ENCODE measurements around the gene TYW5. TPM values are rescaled to one million over a fixed set of nuclear protein-coding genes. Genes with fewer than 3 reads are reported as not detected.
A peak's percentile ranks its signal among the peaks of the same experiment; 100 is the strongest.

The TYW5 gene
- total and polyA plus RNA-seq, 8 donors: 2.0 to 4.9 (median 2.5) TPM

DNA sequence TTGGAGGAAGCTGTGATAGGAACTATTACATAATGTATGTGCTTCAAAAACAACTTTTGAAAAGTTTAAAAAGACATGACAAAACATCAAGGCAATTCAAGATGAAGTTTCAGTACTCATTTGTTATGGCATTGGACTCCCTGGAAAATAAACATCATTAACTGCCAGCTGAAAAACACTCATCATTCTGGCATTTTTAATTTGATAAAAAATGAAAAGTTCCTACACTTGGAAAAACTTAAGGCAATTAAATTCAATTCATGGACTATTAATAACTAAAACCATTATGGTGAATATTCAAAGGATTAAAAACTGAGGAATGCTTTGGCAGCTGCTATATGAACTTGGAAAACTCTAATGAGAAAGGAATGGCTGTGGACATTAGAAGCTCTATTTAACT lies 8.5 kb downstream of the TYW5 start:
- FAIRE-seq (no peak), DNase-seq (no peak), ATAC-seq (no peak)
- TF ChIP-seq, protein P1, sequence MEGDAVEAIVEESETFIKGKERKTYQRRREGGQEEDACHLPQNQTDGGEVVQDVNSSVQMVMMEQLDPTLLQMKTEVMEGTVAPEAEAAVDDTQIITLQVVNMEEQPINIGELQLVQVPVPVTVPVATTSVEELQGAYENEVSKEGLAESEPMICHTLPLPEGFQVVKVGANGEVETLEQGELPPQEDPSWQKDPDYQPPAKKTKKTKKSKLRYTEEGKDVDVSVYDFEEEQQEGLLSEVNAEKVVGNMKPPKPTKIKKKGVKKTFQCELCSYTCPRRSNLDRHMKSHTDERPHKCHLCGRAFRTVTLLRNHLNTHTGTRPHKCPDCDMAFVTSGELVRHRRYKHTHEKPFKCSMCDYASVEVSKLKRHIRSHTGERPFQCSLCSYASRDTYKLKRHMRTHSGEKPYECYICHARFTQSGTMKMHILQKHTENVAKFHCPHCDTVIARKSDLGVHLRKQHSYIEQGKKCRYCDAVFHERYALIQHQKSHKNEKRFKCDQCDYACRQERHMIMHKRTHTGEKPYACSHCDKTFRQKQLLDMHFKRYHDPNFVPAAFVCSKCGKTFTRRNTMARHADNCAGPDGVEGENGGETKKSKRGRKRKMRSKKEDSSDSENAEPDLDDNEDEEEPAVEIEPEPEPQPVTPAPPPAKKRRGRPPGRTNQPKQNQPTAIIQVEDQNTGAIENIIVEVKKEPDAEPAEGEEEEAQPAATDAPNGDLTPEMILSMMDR (IDR thresholded peaks at IDR 0.05): no peak
- Histone ChIP-seq H3K9me3 (no peaks in the 10 kb centered on the region), H3K4me1 (peaks cover 5 to 10% (median 10%) of the 10 kb centered on the region in 3 donors), H3K27ac (no peak overlapping the region), H3K36me3 (peaks cover 0 to 7% (median 3%) of the 10 kb centered on the region in 3 donors), H3K4me3 (no peak overlapping the region), H3K27me3 (no peaks in the 10 kb centered on the region)
- intact Hi-C loops (cut with DNase I): no loop called here

DNA sequence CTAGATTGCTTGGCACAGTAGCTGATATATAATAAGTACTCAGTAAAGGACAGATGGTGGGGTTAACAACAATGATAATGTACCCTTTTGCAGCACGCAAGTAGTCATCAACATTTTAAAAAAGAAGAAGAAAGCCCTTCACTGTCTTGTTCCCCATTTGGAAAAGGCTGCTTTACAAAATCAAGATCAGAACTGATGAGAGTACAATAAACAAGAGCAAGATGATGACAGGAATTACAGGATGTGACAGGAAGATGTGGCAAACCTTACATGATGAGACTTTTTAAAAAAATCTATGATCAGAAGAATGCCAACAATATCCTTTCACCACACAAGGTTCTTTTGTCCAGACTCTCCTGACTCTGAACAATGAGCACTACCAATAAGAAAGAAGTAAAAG lies 9.1 kb downstream of the TYW5 start:
- H3K27ac ChIP-seq: no peak overlapping the region
- no peak for FAIRE-seq
- H3K36me3 ChIP-seq: peaks cover 0 to 7% (median 3%) of the 10 kb centered on the region in 3 donors

DNA sequence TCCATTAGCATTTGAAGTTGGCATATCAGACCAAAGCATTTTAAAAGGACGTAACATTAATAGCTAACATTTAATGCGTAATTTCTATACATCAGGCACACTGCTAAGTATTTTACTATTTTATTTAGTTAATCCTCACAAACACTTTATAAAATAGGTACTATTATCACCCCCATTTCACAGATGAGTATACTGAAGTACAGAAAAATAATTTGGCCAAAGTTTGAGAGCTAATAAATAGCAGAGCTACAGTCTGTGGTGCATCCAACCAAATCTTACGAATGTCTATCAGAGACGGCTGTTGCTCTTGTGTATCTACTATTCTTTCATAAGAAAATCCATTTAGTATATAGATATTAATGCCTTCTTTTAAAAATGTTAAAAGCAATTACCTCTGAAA lies 11.9 kb downstream of the TYW5 start:
- DNase-seq: no peak
- intact Hi-C loops (cut with DNase I): no loop called here
- H3K4me1 ChIP-seq: peaks cover 5 to 10% (median 7%) of the 10 kb centered on the region in 3 donors
- TF ChIP-seq, protein P1 (IDR thresholded peaks at IDR 0.05): no peak
- no peak for FAIRE-seq
- no peak for ATAC-seq
- 89% methylated on average over 4 of the region's 4 CpGs for WGBS, 2 donors
- H3K4me3 ChIP-seq: no peak overlapping the region
- H3K9me3 ChIP-seq: no peaks in the 10 kb centered on the region
- no peak overlapping the region for H3K27ac ChIP-seq
- peaks cover 0 to 6% (median 3%) of the 10 kb centered on the region in 3 donors for H3K36me3 ChIP-seq
- no peaks in the 10 kb centered on the region for H3K27me3 ChIP-seq

More for the DNA sequence above, 9.1 kb downstream of the TYW5 start:
- H3K4me1 ChIP-seq: peaks cover 5 to 10% (median 8%) of the 10 kb centered on the region in 3 donors
- no peaks in the 10 kb centered on the region for H3K9me3 ChIP-seq
- H3K4me3 ChIP-seq: no peak overlapping the region
- no peak for DNase-seq
- intact Hi-C loops (cut with DNase I): no loop called here
- WGBS, 2 donors: 90 to 96% methylated on average over 1 of the region's 1 CpG
- ATAC-seq: no peak
- no peaks in the 10 kb centered on the region for H3K27me3 ChIP-seq
- TF ChIP-seq, protein P1 (IDR thresholded peaks at IDR 0.05): no peak

DNA sequence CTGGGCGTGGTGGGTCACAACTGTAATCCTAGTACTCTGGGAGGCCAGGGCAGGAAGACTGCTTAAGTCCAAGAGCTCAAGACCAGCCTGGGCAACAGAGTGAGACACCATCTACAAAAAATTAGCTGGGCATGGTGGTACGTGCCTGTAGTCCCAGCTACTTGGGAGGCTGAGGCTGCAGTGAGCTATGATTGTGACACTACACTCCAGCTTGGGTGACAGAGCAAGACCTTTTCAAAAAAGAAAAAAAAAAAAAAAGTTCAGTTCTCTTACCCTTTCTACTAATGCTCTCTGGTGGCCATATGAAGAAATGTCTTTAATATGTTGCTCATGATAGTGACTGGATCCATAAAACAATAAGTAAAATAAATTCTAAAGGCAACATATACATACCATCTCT lies 14.9 kb downstream of the TYW5 start:
- peak; percentile 60 for FAIRE-seq

DNA sequence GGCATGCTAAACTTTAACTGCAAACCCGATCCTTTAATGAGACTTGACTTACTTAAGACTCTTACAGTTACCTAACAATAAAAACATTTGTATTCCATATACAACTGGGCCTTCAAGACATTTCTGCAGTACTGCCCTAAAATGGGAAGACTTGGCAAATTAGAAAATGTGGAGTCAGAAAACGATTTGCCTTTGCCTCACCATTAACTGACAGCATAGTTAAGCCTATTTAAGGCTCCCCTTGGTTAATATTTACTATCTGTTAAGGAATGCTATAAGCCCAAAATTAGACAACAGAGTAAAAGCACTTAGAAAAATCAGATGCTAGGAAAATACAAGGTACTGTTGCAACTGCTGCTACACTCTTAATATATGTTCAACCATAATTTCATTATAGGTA lies 18.7 kb downstream of the TYW5 start:
- WGBS, 2 donors: 26 to 29% methylated on average over 2 of the region's 2 CpGs
- Histone ChIP-seq H3K36me3 (peaks cover 0 to 35% (median 0%) of the 10 kb centered on the region in 3 donors), H3K4me3 (no peak overlapping the region), H3K27ac (no peak overlapping the region), H3K9me3 (peaks cover 0 to 4% (median 0%) of the 10 kb centered on the region in 4 donors), H3K27me3 (no peaks in the 10 kb centered on the region), H3K4me1 (peaks cover 0 to 4% (median 0%) of the 10 kb centered on the region in 3 donors)
- intact Hi-C loops (cut with DNase I): no loop called here
- TF ChIP-seq, protein P1 (IDR thresholded peaks at IDR 0.05): no peak
- no peak for DNase-seq
- ATAC-seq: no peak
- peak; percentile 47 for FAIRE-seq

More for the DNA sequence above, 14.9 kb downstream of the TYW5 start:
- TF ChIP-seq, protein P1 (IDR thresholded peaks at IDR 0.05): peak in 1 of 4 donors; percentile 15
- ATAC-seq (peak in 3 of 4 donors; percentile 50 to 56 (median 55)), DNase-seq (no peak)
- intact Hi-C loops (cut with DNase I): no loop called here
- WGBS, 2 donors: 86 to 93% methylated on average over 2 of the region's 2 CpGs
- H3K27me3 ChIP-seq: no peaks in the 10 kb centered on the region
- peaks cover 0 to 8% (median 0%) of the 10 kb centered on the region in 3 donors for H3K36me3 ChIP-seq
- H3K9me3 ChIP-seq: no peaks in the 10 kb centered on the region
- no peak overlapping the region for H3K27ac ChIP-seq
- H3K4me3 ChIP-seq: no peak overlapping the region
- H3K4me1 ChIP-seq: peaks cover 3 to 14% (median 5%) of the 10 kb centered on the region in 3 donors
